HL-60 (cell line): Measurements from ENCODE around the gene CHST11.

Source experiments
- DNase-seq, 2 experiments: peaks; one replicate each; pipeline ENCODE4 v3.0.0-alpha.2; 2010 to 2020; ENCODE audit warnings: low read depth in 1 of 2, low spot score in 1 of 2
- H3K27ac ChIP-seq: fragments of 250-450 bp; sonication (Bioruptor Pico); replicated peaks from 2 replicates; pipeline ENCODE4 v1.5.1; 2020; ENCODE audit warnings: mild to moderate bottlenecking, moderate library complexity
- H3K27me3 ChIP-seq: fragments of 250-450 bp; sonication (Bioruptor Pico); 2 replicates; pipeline ENCODE4 v1.5.1; 2021; ENCODE audit warnings: mild to moderate bottlenecking, moderate library complexity; ENCODE audit not compliant: insufficient read depth, poor library complexity, severe bottlenecking
- H3K4me3 ChIP-seq: replicated peaks from 2 replicates; pipeline ENCODE4 v1.5.1; 2011; ENCODE audit warnings: mild to moderate bottlenecking, control low read depth, low read length; ENCODE audit not compliant: insufficient read depth
- CTCF ChIP-seq: IDR thresholded peaks from one replicate; pipeline ENCODE4 v1.5.1; 2011; ENCODE audit warnings: low read length, control low read depth, inconsistent platforms; ENCODE audit not compliant: insufficient read depth
- GABPA ChIP-seq: IDR thresholded peaks from 2 replicates; pipeline ENCODE4 v1.6.1; 2012; ENCODE audit warnings: low read depth
- POLR2AphosphoS5 ChIP-seq: IDR thresholded peaks from 2 replicates; pipeline ENCODE4 v1.6.1; 2012; ENCODE audit warnings: low read depth
- SPI1 ChIP-seq: IDR thresholded peaks from 2 replicates; pipeline ENCODE4 v1.6.1; 2012; ENCODE audit warnings: low read depth, mild to moderate bottlenecking, borderline replicate concordance
- TF ChIP-seq, protein P1 (sequence below): IDR thresholded peaks from 2 replicates; pipeline ENCODE4 v1.6.1; 2012; ENCODE audit warnings: low read depth; ENCODE audit not compliant: insufficient replicate concordance

Gene CHST11

DNA sequence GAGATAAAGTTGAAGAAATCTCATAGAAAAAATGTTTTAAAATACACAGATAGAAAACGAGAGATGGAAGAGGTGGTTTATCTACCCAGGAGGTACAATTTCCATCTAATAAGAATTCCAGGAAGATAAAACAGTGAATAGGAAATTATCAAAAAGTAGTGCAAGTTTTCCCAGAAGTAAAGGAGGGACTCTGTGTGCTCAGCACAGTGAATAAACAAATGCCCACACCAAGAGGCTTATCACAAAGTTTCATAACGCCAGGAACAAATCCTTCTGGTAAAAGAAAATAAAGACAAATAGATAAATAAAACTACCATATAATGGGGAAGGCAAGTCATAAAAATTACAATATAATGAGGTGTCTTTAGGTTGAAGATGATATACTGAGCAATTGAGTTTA is 322.4 kb downstream of the CHST11 start:
- H3K27me3 ChIP-seq: no peaks in the 10 kb centered on the region
- DNase-seq: no peak
- no peak overlapping the region for H3K4me3 ChIP-seq
- H3K27ac ChIP-seq: no peak overlapping the region
- no peak for TF ChIP-seq CTCF
- no peak for TF ChIP-seq GABPA
- TF ChIP-seq POLR2AphosphoS5: no peak
- TF ChIP-seq, protein P1, sequence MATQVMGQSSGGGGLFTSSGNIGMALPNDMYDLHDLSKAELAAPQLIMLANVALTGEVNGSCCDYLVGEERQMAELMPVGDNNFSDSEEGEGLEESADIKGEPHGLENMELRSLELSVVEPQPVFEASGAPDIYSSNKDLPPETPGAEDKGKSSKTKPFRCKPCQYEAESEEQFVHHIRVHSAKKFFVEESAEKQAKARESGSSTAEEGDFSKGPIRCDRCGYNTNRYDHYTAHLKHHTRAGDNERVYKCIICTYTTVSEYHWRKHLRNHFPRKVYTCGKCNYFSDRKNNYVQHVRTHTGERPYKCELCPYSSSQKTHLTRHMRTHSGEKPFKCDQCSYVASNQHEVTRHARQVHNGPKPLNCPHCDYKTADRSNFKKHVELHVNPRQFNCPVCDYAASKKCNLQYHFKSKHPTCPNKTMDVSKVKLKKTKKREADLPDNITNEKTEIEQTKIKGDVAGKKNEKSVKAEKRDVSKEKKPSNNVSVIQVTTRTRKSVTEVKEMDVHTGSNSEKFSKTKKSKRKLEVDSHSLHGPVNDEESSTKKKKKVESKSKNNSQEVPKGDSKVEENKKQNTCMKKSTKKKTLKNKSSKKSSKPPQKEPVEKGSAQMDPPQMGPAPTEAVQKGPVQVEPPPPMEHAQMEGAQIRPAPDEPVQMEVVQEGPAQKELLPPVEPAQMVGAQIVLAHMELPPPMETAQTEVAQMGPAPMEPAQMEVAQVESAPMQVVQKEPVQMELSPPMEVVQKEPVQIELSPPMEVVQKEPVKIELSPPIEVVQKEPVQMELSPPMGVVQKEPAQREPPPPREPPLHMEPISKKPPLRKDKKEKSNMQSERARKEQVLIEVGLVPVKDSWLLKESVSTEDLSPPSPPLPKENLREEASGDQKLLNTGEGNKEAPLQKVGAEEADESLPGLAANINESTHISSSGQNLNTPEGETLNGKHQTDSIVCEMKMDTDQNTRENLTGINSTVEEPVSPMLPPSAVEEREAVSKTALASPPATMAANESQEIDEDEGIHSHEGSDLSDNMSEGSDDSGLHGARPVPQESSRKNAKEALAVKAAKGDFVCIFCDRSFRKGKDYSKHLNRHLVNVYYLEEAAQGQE: no peak
- TF ChIP-seq SPI1: no peak

DNA sequence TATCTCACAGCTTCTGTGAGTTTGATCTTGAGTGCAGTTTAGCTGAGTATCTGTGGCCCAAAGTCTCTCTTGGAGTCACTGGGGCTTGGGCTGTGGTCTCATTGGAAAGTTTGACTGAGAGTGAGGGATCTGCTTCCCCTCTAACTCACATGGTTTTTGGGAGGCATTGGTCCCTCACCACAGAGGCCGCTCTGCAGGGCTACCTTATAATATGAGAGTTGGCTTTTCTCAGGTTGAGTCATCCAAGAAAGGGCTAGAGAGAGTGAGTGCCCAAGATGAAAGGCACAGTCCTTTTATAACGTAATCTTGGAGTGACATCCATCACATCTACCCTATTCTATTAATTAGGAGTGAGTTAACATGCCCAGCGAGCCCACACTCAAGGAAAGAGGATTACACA is 325.5 kb downstream of the CHST11 start:
- no peak for TF ChIP-seq CTCF
- TF ChIP-seq, protein P1: no peak
- TF ChIP-seq GABPA: no peak
- TF ChIP-seq SPI1: no peak
- no peak for TF ChIP-seq POLR2AphosphoS5
- DNase-seq: no peak
- Histone ChIP-seq H3K4me3 (no peak overlapping the region), H3K27ac (no peak overlapping the region), H3K27me3 (no peaks in the 10 kb centered on the region)

GRCh38 chr12:104784592-104784991 is 327.8 kb downstream of the CHST11 start:
- H3K27ac ChIP-seq: no peak overlapping the region
- TF ChIP-seq, protein P1: no peak
- TF ChIP-seq CTCF (no peak), POLR2AphosphoS5 (no peak), GABPA (no peak), SPI1 (no peak)
- no peaks in the 10 kb centered on the region for H3K27me3 ChIP-seq
- H3K4me3 ChIP-seq: no peak overlapping the region
- no peak for DNase-seq
